Measurements from ENCODE around the gene NAGPA. TPM values are rescaled to one million over a fixed set of nuclear protein-coding genes. Genes with fewer than 3 reads are reported as not detected.
"Not testable (repeated sequence)": the region's sequence is repeated elsewhere in the genome, so short reads cannot be mapped to it uniquely, and the experiment has no call there.

The NAGPA gene
- total RNA-seq, 1 donor from 2014 or later = 18.0 TPM

GRCh38 chr16:5056352-5056751 is 22.6 kb upstream of the NAGPA start:
- no peak overlapping the region for H3K27ac Mint-ChIP-seq

GRCh38 chr16:5054876-5055865 is 21.4 kb upstream of the NAGPA start:
- H3K27me3 Mint-ChIP-seq = peaks cover 34% of the 10 kb centered on the region
- H3K9me3 Mint-ChIP-seq = no peaks in the 10 kb centered on the region
- H3K27ac Mint-ChIP-seq = no peak overlapping the region
- H3K36me3 Mint-ChIP-seq = no peaks in the 10 kb centered on the region
- H3K4me1 Mint-ChIP-seq (ENCODE audit: unreplicated experiment) = no peaks in the 10 kb centered on the region
- DNase-seq (ENCODE audit: extremely low spot score, unreplicated experiment) = no peak
- no peak overlapping the region for H3K4me3 Mint-ChIP-seq
- TF ChIP-seq CTCF (conservative IDR thresholded peaks at IDR 0.05) = no peak

More at GRCh38 chr16:5056352-5056751, 22.6 kb upstream of the NAGPA start:
- DNase-seq (ENCODE audit: extremely low spot score, unreplicated experiment) = no peak
- no peaks in the 10 kb centered on the region for H3K36me3 Mint-ChIP-seq
- TF ChIP-seq CTCF (conservative IDR thresholded peaks at IDR 0.05) = peak; percentile 62
- H3K4me3 Mint-ChIP-seq = no peak overlapping the region
- no peaks in the 10 kb centered on the region for H3K9me3 Mint-ChIP-seq
- peaks cover 24% of the 10 kb centered on the region for H3K27me3 Mint-ChIP-seq
- H3K4me1 Mint-ChIP-seq (ENCODE audit: unreplicated experiment) = no peaks in the 10 kb centered on the region

- Mint-ChIP-seq H3K4me1 (ENCODE audit: unreplicated experiment) (no peaks in the 10 kb centered on the region), H3K4me3 (no peak overlapping the region), H3K36me3 (no peaks in the 10 kb centered on the region), H3K27ac (no peak overlapping the region), H3K27me3 (peaks cover 41% of the 10 kb centered on the region), H3K9me3 (no peaks in the 10 kb centered on the region)
- no peak for TF ChIP-seq CTCF (conservative IDR thresholded peaks at IDR 0.05)
- DNase-seq (ENCODE audit: extremely low spot score, unreplicated experiment) = no peak
Measured at GRCh38 chr16:5046914-5047313, 13.2 kb upstream of the NAGPA start.

- no peak for DNase-seq (ENCODE audit: extremely low spot score, unreplicated experiment)
- no peak for TF ChIP-seq CTCF (conservative IDR thresholded peaks at IDR 0.05)
- no peaks in the 10 kb centered on the region for H3K4me1 Mint-ChIP-seq (ENCODE audit: unreplicated experiment)
Measured at GRCh38 chr16:5045499-5046115, 11.9 kb upstream of the NAGPA start.

GRCh38 chr16:5044581-5044980 is 10.8 kb upstream of the NAGPA start:
- not testable (repeated sequence) for H3K27ac Mint-ChIP-seq; H3K4me1 Mint-ChIP-seq (ENCODE audit: unreplicated experiment); H3K4me3 Mint-ChIP-seq; H3K9me3 Mint-ChIP-seq; H3K36me3 Mint-ChIP-seq; DNase-seq (ENCODE audit: extremely low spot score, unreplicated experiment)
- H3K27me3 Mint-ChIP-seq = peaks cover 34% of the 10 kb centered on the region

More at GRCh38 chr16:5045499-5046115, 11.9 kb upstream of the NAGPA start:
- Mint-ChIP-seq H3K36me3 (no peaks in the 10 kb centered on the region), H3K9me3 (no peaks in the 10 kb centered on the region), H3K27ac (no peak overlapping the region), H3K4me3 (no peak overlapping the region), H3K27me3 (peaks cover 40% of the 10 kb centered on the region)

GRCh38 chr16:5044011-5044540 is 10.3 kb upstream of the NAGPA start:
- no peak for DNase-seq (ENCODE audit: extremely low spot score, unreplicated experiment)
- Mint-ChIP-seq H3K4me3 (no peak overlapping the region), H3K4me1 (ENCODE audit: unreplicated experiment) (no peaks in the 10 kb centered on the region), H3K36me3 (no peaks in the 10 kb centered on the region), H3K9me3 (no peaks in the 10 kb centered on the region), H3K27me3 (peaks cover 31% of the 10 kb centered on the region), H3K27ac (no peak overlapping the region)
- no peak for TF ChIP-seq CTCF (conservative IDR thresholded peaks at IDR 0.05)
